Body of pancreas (tissue), 4 donors: ENCODE measurements around the gene ADPRHL1. TPM values are rescaled to one million over a fixed set of nuclear protein-coding genes. Genes with fewer than 3 reads are reported as not detected.
"Not testable (repeated sequence)": the region's sequence is repeated elsewhere in the genome, so short reads cannot be mapped to it uniquely, and the experiment has no call there.

Experiments used
- ATAC-seq: fragments of 150-250 bp; one replicate; pipeline ENCODE4 v1.9.1; 2016
- DNase-seq, 4 donors: peaks; one replicate each; pipeline ENCODE4 v3.0.0-alpha.2; 2019
- H3K27ac ChIP-seq, 4 donors: fragments of 200-600 bp; sonication (generic); 1 replicate in 3 of 4; 2 replicates in 1 of 4; pipeline versions ENCODE4 v1.5.1 to v1.6.1; 2016 to 2019; ENCODE audit warnings: mild to moderate bottlenecking in 1 of 4, mixed read lengths in 1 of 4, moderate library complexity in 1 of 4
- H3K27me3 ChIP-seq, 2 donors: fragments of 200-600 bp; sonication (generic); one replicate each; pipeline ENCODE4 v1.6.0; 2016; ENCODE audit warnings: mild to moderate bottlenecking in 1 of 2
- H3K36me3 ChIP-seq, 2 donors: fragments of 200-600 bp; sonication (generic); replicated peaks in 1 of 2; 2 replicates each; pipeline ENCODE4 v1.5.1; 2016; ENCODE audit warnings: low read depth in 2 of 2; ENCODE audit not compliant: insufficient read depth in 1 of 2
- H3K4me1 ChIP-seq: fragments of 200-600 bp; sonication (generic); one replicate; pipeline ENCODE4 v1.6.0; 2016
- H3K4me3 ChIP-seq, 2 donors: fragments of 200-600 bp; sonication (generic); 1 replicate in 1 of 2; 2 replicates in 1 of 2; pipeline ENCODE4 v1.5.1; 2016 to 2019
- H3K9me3 ChIP-seq, 3 donors: fragments of 200-600 bp; sonication (generic); 1 replicate in 2 of 3; 2 replicates in 1 of 3; pipeline ENCODE4 v1.5.1; 2016
- CTCF ChIP-seq, 7 experiments: fragments of 450-650 bp in 4 of 7; fragments of 200-600 bp in 3 of 7; sonication (generic) in 3 of 7; IDR thresholded peaks; one replicate each; pipeline ENCODE4 v1.5.1; 2016 to 2019; ENCODE audit warnings: antibody characterized with exemption in 7 of 7
- POLR2A ChIP-seq, 3 donors: fragments of 450-650 bp; IDR thresholded peaks; one replicate each; pipeline ENCODE4 v1.6.1; 2016; ENCODE audit warnings: antibody characterized with exemption in 3 of 3, mild to moderate bottlenecking in 2 of 3
- WGBS, 2 donors: methylation state at CpG; one replicate each; pipeline ENCODE4 v1.1.5; 2017; 5-methylcytosine and 5-hydroxymethylcytosine counted together
- intact Hi-C: fragments of 100-400 bp; cut with DNase I; formaldehyde crosslinking; loops from one replicate; pipeline ENCODE4 v1.15.1; 2023
- total RNA-seq, 2 donors: library from RNA; depleted of rRNA; stranded (reverse); fragments of >200 nt; gene quantifications; one replicate each; pipeline ENCODE4 v1.1.0, GENCODE V29; 2016

The ADPRHL1 gene
- total RNA-seq, 2 donors from 2014 or later = 6.0 to 15.8 TPM

GRCh38 chr13:113387396-113387795, 65.9 kb downstream of the ADPRHL1 start:
- Histone ChIP-seq H3K27me3 (no peaks in the 10 kb centered on the region), H3K9me3 (peaks cover 0 to 4% (median 0%) of the 10 kb centered on the region in 3 donors), H3K27ac (no peak overlapping the region), H3K4me1 (no peaks in the 10 kb centered on the region), H3K4me3 (no peak overlapping the region), H3K36me3 (no peaks in the 10 kb centered on the region)
- TF ChIP-seq POLR2A (IDR thresholded peaks at IDR 0.05) = no peak
- no peak for TF ChIP-seq CTCF (IDR thresholded peaks at IDR 0.05)
- ATAC-seq = no peak
- intact Hi-C loops = no loop called here
- no peak for DNase-seq
- 41 to 48% methylated on average over 1 of the region's 1 CpG for WGBS, 2 donors

- TF ChIP-seq POLR2A (IDR thresholded peaks at IDR 0.05) = no peak
- no peak for TF ChIP-seq CTCF (IDR thresholded peaks at IDR 0.05)
- Histone ChIP-seq H3K9me3 (peaks cover 0 to 4% (median 0%) of the 10 kb centered on the region in 3 donors), H3K4me3 (no peak overlapping the region), H3K4me1 (no peaks in the 10 kb centered on the region), H3K36me3 (no peaks in the 10 kb centered on the region), H3K27me3 (no peaks in the 10 kb centered on the region), H3K27ac (no peak overlapping the region)
- intact Hi-C loops = no loop called here
- ATAC-seq = no peak
- WGBS, 2 donors = 92 to 93% methylated on average over 8 to 9 of the region's 9 CpGs
- DNase-seq = no peak
Observed at GRCh38 chr13:113383089-113383488, 70.2 kb downstream of the ADPRHL1 start.

GRCh38 chr13:113382542-113382941, 70.7 kb downstream of the ADPRHL1 start:
- H3K4me3 ChIP-seq, DNase-seq, intact Hi-C loops, H3K4me1 ChIP-seq, ATAC-seq, H3K27ac ChIP-seq, H3K27me3 ChIP-seq, H3K9me3 ChIP-seq, H3K36me3 ChIP-seq: not testable (repeated sequence)
- WGBS, 2 donors = 94 to 100% methylated on average over 2 of the region's 2 CpGs

DNA sequence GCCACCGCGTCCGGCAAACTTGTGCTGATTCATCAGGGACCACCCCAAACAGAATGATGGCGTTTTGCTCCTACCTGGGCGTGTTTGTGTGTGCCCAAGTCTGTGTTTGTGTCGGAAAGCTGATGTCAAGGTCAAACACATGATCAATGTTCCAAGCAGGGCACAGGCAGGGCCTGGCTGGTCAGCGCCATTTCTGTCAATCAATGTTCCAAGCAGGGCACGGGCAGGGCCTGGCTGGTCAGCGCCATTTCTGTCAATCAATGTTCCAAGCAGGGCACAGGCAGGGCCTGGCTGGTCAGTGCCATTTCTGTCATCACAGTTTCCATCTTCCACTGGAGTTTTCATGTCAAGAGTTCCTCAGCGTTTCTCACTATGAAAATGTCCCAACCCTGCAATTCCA, 74.5 kb downstream of the ADPRHL1 start:
- H3K4me1 ChIP-seq = no peaks in the 10 kb centered on the region
- no peaks in the 10 kb centered on the region for H3K36me3 ChIP-seq
- no peaks in the 10 kb centered on the region for H3K27me3 ChIP-seq
- intact Hi-C loops = no loop called here
- 73 to 78% methylated on average over 5 to 10 of the region's 10 CpGs for WGBS, 2 donors
- TF ChIP-seq POLR2A (IDR thresholded peaks at IDR 0.05) (no peak), CTCF (IDR thresholded peaks at IDR 0.05) (no peak)
- DNase-seq (no peak), ATAC-seq (no peak)
- H3K9me3 ChIP-seq = no peaks in the 10 kb centered on the region
- H3K27ac ChIP-seq = no peak overlapping the region
- no peak overlapping the region for H3K4me3 ChIP-seq

- no peak for TF ChIP-seq POLR2A (IDR thresholded peaks at IDR 0.05)
- no peak for TF ChIP-seq CTCF (IDR thresholded peaks at IDR 0.05)
- no peaks in the 10 kb centered on the region for H3K36me3 ChIP-seq
- 56 to 69% methylated on average over 4 to 8 of the region's 8 CpGs for WGBS, 2 donors
- DNase-seq (no peak), ATAC-seq (no peak)
- intact Hi-C loops = no loop called here
- H3K9me3 ChIP-seq = no peaks in the 10 kb centered on the region
- no peaks in the 10 kb centered on the region for H3K27me3 ChIP-seq
- no peak overlapping the region for H3K27ac ChIP-seq
- no peak overlapping the region for H3K4me3 ChIP-seq
- no peaks in the 10 kb centered on the region for H3K4me1 ChIP-seq
Observed at GRCh38 chr13:113374511-113375175, 78.6 kb downstream of the ADPRHL1 start.
